GM12892 (cell line): ENCODE data around the gene LMAN1.

ENCODE experiments used
- POLR2A ChIP-seq: IDR thresholded peaks from 2 replicates; pipeline ENCODE4 v1.6.1; 2011; ENCODE audit warnings: low read depth, low read length, control low read depth
- POLR2AphosphoS5 ChIP-seq: IDR thresholded peaks from 2 replicates; pipeline ENCODE4 v1.6.1; 2011; ENCODE audit warnings: low read depth, low read length, control low read depth
- TAF1 ChIP-seq: IDR thresholded peaks from 2 replicates; pipeline ENCODE4 v1.6.1; 2011; ENCODE audit warnings: low read depth, mild to moderate bottlenecking, control low read depth, low read length, borderline replicate concordance

DNA sequence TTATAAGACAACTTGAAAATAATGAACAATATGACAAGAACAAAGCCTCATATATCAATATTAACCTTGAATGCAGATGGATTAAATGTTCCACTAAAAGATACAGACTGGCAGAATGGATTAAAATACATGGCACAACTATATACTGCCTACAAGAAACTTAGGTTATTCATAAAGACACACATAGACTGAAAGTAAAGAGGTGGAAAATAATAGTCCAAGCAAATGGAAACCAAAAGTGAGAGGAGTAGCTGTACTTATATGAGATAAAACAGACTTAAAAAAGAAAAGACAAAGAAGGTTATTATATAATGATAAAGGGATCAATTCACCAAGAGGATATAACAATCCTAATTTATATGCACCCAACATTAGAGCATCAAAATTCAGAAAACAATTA is 18.2 kb downstream of the LMAN1 start:
- TF ChIP-seq TAF1 (no peak), POLR2A (no peak), POLR2AphosphoS5 (no peak)
